ENCODE data around the gene FRMD1.

FRMD1 gene

GRCh38 chr6:168067081-168067759 lies 11.8 kb downstream of the FRMD1 start:
- Histone ChIP-seq H3K4me3 (ENCODE audit: low read depth, low read length) (no peak overlapping the region), H3K27me3 (ENCODE audit: insufficient read depth, low read depth, severe bottlenecking) (no peaks in the 10 kb centered on the region), H3K27ac (no peak overlapping the region), H3K36me3 (no peaks in the 10 kb centered on the region), H3K9me3 (ENCODE audit: severe bottlenecking) (no peaks in the 10 kb centered on the region)
- no peak for DNase-seq
- TF ChIP-seq CTCF (IDR thresholded peaks at IDR 0.05; ENCODE audit: low read depth, low read length) = no peak

- Histone ChIP-seq H3K4me3 (ENCODE audit: low read depth, low read length) (no peak overlapping the region), H3K9me3 (ENCODE audit: severe bottlenecking) (no peaks in the 10 kb centered on the region), H3K27me3 (ENCODE audit: insufficient read depth, low read depth, severe bottlenecking) (no peaks in the 10 kb centered on the region), H3K36me3 (no peaks in the 10 kb centered on the region), H3K27ac (no peak overlapping the region)
- no peak for TF ChIP-seq CTCF (IDR thresholded peaks at IDR 0.05; ENCODE audit: low read depth, low read length)
- DNase-seq = no peak
Observed at GRCh38 chr6:168064226-168064807, 14.7 kb downstream of the FRMD1 start.

- Histone ChIP-seq H3K4me3 (ENCODE audit: low read depth, low read length) (no peak overlapping the region), H3K27me3 (ENCODE audit: insufficient read depth, low read depth, severe bottlenecking) (no peaks in the 10 kb centered on the region), H3K27ac (no peak overlapping the region), H3K36me3 (no peaks in the 10 kb centered on the region), H3K9me3 (ENCODE audit: severe bottlenecking) (no peaks in the 10 kb centered on the region)
- TF ChIP-seq CTCF (IDR thresholded peaks at IDR 0.05; ENCODE audit: low read depth, low read length) = no peak
- DNase-seq = no peak
Observed at GRCh38 chr6:168063431-168063830, 15.6 kb downstream of the FRMD1 start.

- no peaks in the 10 kb centered on the region for H3K9me3 ChIP-seq (ENCODE audit: severe bottlenecking)
- no peaks in the 10 kb centered on the region for H3K36me3 ChIP-seq
- H3K4me3 ChIP-seq (ENCODE audit: low read depth, low read length) = no peak overlapping the region
- no peak for TF ChIP-seq CTCF (IDR thresholded peaks at IDR 0.05; ENCODE audit: low read depth, low read length)
- no peak for DNase-seq
- H3K27me3 ChIP-seq (ENCODE audit: insufficient read depth, low read depth, severe bottlenecking) = no peaks in the 10 kb centered on the region
- H3K27ac ChIP-seq = no peak overlapping the region
Observed at GRCh38 chr6:168062346-168063289, 16.4 kb downstream of the FRMD1 start.

GRCh38 chr6:168061269-168062210 lies 17.5 kb downstream of the FRMD1 start:
- Histone ChIP-seq H3K36me3 (no peaks in the 10 kb centered on the region), H3K27ac (no peak overlapping the region), H3K4me3 (ENCODE audit: low read depth, low read length) (no peak overlapping the region), H3K27me3 (ENCODE audit: insufficient read depth, low read depth, severe bottlenecking) (no peaks in the 10 kb centered on the region), H3K9me3 (ENCODE audit: severe bottlenecking) (no peaks in the 10 kb centered on the region)
- TF ChIP-seq CTCF (IDR thresholded peaks at IDR 0.05; ENCODE audit: low read depth, low read length) = no peak
- DNase-seq = no peak
